VCaP (cell line): ENCODE results near the gene SPATA18.
A peak's percentile ranks its signal among the peaks of the same experiment; 100 is the strongest.

Source experiments
- H3K27ac ChIP-seq: fragments of 450-650 bp; 2 replicates; pipeline ENCODE4 v1.5.1; 2017
- CTCF ChIP-seq: fragments of 450-650 bp; conservative IDR thresholded peaks from 2 replicates; pipeline ENCODE4 v1.5.1; 2017; ENCODE audit warnings: mild to moderate bottlenecking, moderate library complexity

Gene SPATA18

GRCh38 chr4:52035190-52035589, 15.9 kb upstream of the SPATA18 start:
- no peak overlapping the region for H3K27ac ChIP-seq
- TF ChIP-seq CTCF, result no peak

GRCh38 chr4:52036886-52037530, 14.1 kb upstream of the SPATA18 start:
- no peak overlapping the region for H3K27ac ChIP-seq
- TF ChIP-seq CTCF, result no peak

GRCh38 chr4:52037689-52038102, 13.4 kb upstream of the SPATA18 start:
- peak overlapping the region; percentile 62 for H3K27ac ChIP-seq
- no peak for TF ChIP-seq CTCF

- H3K27ac ChIP-seq, result peak within 1 kb of the TSS; percentile 62
- no peak for TF ChIP-seq CTCF
Measured at GRCh38 chr4:52038103-52038912, 12.8 kb upstream of the SPATA18 start, which contains the start of gene SGCB. Gene SGCB, minus strand, starts transcription at chr4:52038299. Its CDS starts 40 bp downstream, at chr4:52038259.

- H3K27ac ChIP-seq, result no peak overlapping the region
- no peak for TF ChIP-seq CTCF
Measured at GRCh38 chr4:52045028-52045427, 6.1 kb upstream of the SPATA18 start.

GRCh38 chr4:52049266-52049665, 1.8 kb upstream of the SPATA18 start:
- H3K27ac ChIP-seq, result no peak overlapping the region
- TF ChIP-seq CTCF, result no peak

GRCh38 chr4:52051615-52052474, 741 bp downstream of the SPATA18 start:
- H3K27ac ChIP-seq, result no peak overlapping the region
- no peak for TF ChIP-seq CTCF
